Measurements from ENCODE around the gene EPHA6.
"Not testable (repeated sequence)": the region's sequence is repeated elsewhere in the genome, so short reads cannot be mapped to it uniquely, and the experiment has no call there.

Gene EPHA6

GRCh38 chr3:97010881-97011657 is 196.7 kb downstream of the EPHA6 start:
- no peak overlapping the region for H3K4me3 ChIP-seq (ENCODE audit: low read depth, low read length)
- no peak for TF ChIP-seq CTCF (IDR thresholded peaks at IDR 0.05; ENCODE audit: borderline replicate concordance, insufficient read depth, low read depth, low read length)

- H3K4me3 ChIP-seq (ENCODE audit: low read depth, low read length) = no peak overlapping the region
- no peak for TF ChIP-seq CTCF (IDR thresholded peaks at IDR 0.05; ENCODE audit: borderline replicate concordance, insufficient read depth, low read depth, low read length)
These were observed 207.4 kb downstream of the EPHA6 start for GRCh38 chr3:97021778-97022177.

GRCh38 chr3:97025612-97026011 is 211.2 kb downstream of the EPHA6 start:
- H3K4me3 ChIP-seq (ENCODE audit: low read depth, low read length) = not testable (repeated sequence)

- H3K4me3 ChIP-seq (ENCODE audit: low read depth, low read length) = no peak overlapping the region
- no peak for TF ChIP-seq CTCF (IDR thresholded peaks at IDR 0.05; ENCODE audit: borderline replicate concordance, insufficient read depth, low read depth, low read length)
These were observed 215.6 kb downstream of the EPHA6 start for GRCh38 chr3:97029972-97030371.

GRCh38 chr3:97037294-97037943 is 223.0 kb downstream of the EPHA6 start:
- no peak overlapping the region for H3K4me3 ChIP-seq (ENCODE audit: low read depth, low read length)
- no peak for TF ChIP-seq CTCF (IDR thresholded peaks at IDR 0.05; ENCODE audit: borderline replicate concordance, insufficient read depth, low read depth, low read length)

- no peak for TF ChIP-seq CTCF (IDR thresholded peaks at IDR 0.05; ENCODE audit: borderline replicate concordance, insufficient read depth, low read depth, low read length)
- H3K4me3 ChIP-seq (ENCODE audit: low read depth, low read length) = no peak overlapping the region
These were observed 229.0 kb downstream of the EPHA6 start for GRCh38 chr3:97043411-97043810.

GRCh38 chr3:97057365-97057764 is 243.0 kb downstream of the EPHA6 start:
- TF ChIP-seq CTCF (IDR thresholded peaks at IDR 0.05; ENCODE audit: borderline replicate concordance, insufficient read depth, low read depth, low read length) = no peak
- H3K4me3 ChIP-seq (ENCODE audit: low read depth, low read length) = no peak overlapping the region

Data from GM12875 (cell line).